Ureter (tissue), 1 donor: ENCODE data around the gene IFT88. TPM values are rescaled to one million over a fixed set of nuclear protein-coding genes. Genes with fewer than 3 reads are reported as not detected.
"Not testable (repeated sequence)": the region's sequence is repeated elsewhere in the genome, so short reads cannot be mapped to it uniquely, and the experiment has no call there.

Source experiments
- DNase-seq: peaks from one replicate; pipeline ENCODE4 v3.0.0-alpha.2; 2020; ENCODE audit warnings: low spot score
- total RNA-seq: library from RNA; stranded (reverse); gene quantifications from one replicate; pipeline ENCODE4 v1.2.4, GENCODE V29; 2023
- donor health status: DM: yes; HTN: yes; CAD: no.

IFT88 gene
- total RNA-seq, 1 donor from 2014 or later: 20.7 TPM

- no peak for DNase-seq
These were observed 57.3 kb downstream of the IFT88 start for GRCh38 chr13:20624213-20624612.

GRCh38 chr13:20633802-20634201, 66.8 kb downstream of the IFT88 start:
- DNase-seq: no peak

GRCh38 chr13:20636079-20636478, 69.1 kb downstream of the IFT88 start:
- DNase-seq: no peak

- no peak for DNase-seq
These were observed 70.9 kb downstream of the IFT88 start for GRCh38 chr13:20637811-20638210.

GRCh38 chr13:20647758-20648157, 80.8 kb downstream of the IFT88 start:
- DNase-seq: no peak

GRCh38 chr13:20652946-20653345, 86.0 kb downstream of the IFT88 start:
- no peak for DNase-seq

GRCh38 chr13:20654156-20654555, 87.2 kb downstream of the IFT88 start:
- no peak for DNase-seq

- DNase-seq: no peak
These were observed 91.6 kb downstream of the IFT88 start for GRCh38 chr13:20658451-20659040.

- no peak for DNase-seq
These were observed 97.4 kb downstream of the IFT88 start for GRCh38 chr13:20664351-20664750.

GRCh38 chr13:20666948-20667347, 100.0 kb downstream of the IFT88 start:
- no peak for DNase-seq

- no peak for DNase-seq
These were observed 101.0 kb downstream of the IFT88 start for GRCh38 chr13:20667857-20668437.

- DNase-seq: no peak
These were observed 102.2 kb downstream of the IFT88 start for GRCh38 chr13:20669162-20669561.

GRCh38 chr13:20671789-20672188, 104.8 kb downstream of the IFT88 start:
- no peak for DNase-seq

- no peak for DNase-seq
These were observed 105.8 kb downstream of the IFT88 start for GRCh38 chr13:20672772-20673171.

- DNase-seq: no peak
These were observed 106.8 kb downstream of the IFT88 start for GRCh38 chr13:20673715-20674114.

- no peak for DNase-seq
These were observed 109.3 kb downstream of the IFT88 start for GRCh38 chr13:20676213-20676612.

- DNase-seq: not testable (repeated sequence)
These were observed 111.6 kb downstream of the IFT88 start for GRCh38 chr13:20678606-20679005.

- no peak for DNase-seq
These were observed 112.9 kb downstream of the IFT88 start for GRCh38 chr13:20679879-20680278.

GRCh38 chr13:20680416-20681080, 113.6 kb downstream of the IFT88 start:
- no peak for DNase-seq

- not testable (repeated sequence) for DNase-seq
These were observed 114.5 kb downstream of the IFT88 start for GRCh38 chr13:20681481-20681880.

- DNase-seq: no peak
These were observed 115.1 kb downstream of the IFT88 start for GRCh38 chr13:20682061-20682460.

- no peak for DNase-seq
These were observed 117.1 kb downstream of the IFT88 start for GRCh38 chr13:20684041-20684440.

GRCh38 chr13:20684546-20684945, 117.6 kb downstream of the IFT88 start:
- no peak for DNase-seq
